Astrocyte (in vitro differentiated cells and primary cell): Measurements from ENCODE around the gene HMGB4.

ENCODE experiments used
- CTCF ChIP-seq: IDR thresholded peaks from 2 replicates; pipeline ENCODE4 v1.5.1; 2011; ENCODE audit warnings: low read depth, mild to moderate bottlenecking, inconsistent platforms, low read length, moderate library complexity; ENCODE audit not compliant: insufficient read depth
- EZH2 ChIP-seq: IDR thresholded peaks from 2 replicates; pipeline ENCODE4 v1.6.1; 2012; ENCODE audit warnings: mild to moderate bottlenecking, low read length, inconsistent platforms; ENCODE audit not compliant: insufficient read depth

- TF ChIP-seq CTCF (no peak), EZH2 (no peak)
Measured at GRCh38 chr1:33823830-33824229, 40.0 kb upstream of the HMGB4 start.
